Measurements from ENCODE around the gene C1QL4.
A peak's percentile ranks its signal among the peaks of the same experiment; 100 is the strongest.
"Not testable (repeated sequence)": the region's sequence is repeated elsewhere in the genome, so short reads cannot be mapped to it uniquely, and the experiment has no call there.

Gene C1QL4

GRCh38 chr12:49301760-49302159, 35.2 kb downstream of the C1QL4 start:
- no peak for DNase-seq (ENCODE audit: low spot score)

- no peak for DNase-seq (ENCODE audit: low spot score)
Observed at GRCh38 chr12:49298160-49298559, 38.8 kb downstream of the C1QL4 start.

GRCh38 chr12:49297695-49298060, 39.3 kb downstream of the C1QL4 start:
- no peak for DNase-seq (ENCODE audit: low spot score)

GRCh38 chr12:49296836-49297694, 39.9 kb downstream of the C1QL4 start:
- DNase-seq (ENCODE audit: low spot score) = peak; percentile 85

GRCh38 chr12:49296034-49296835, 40.8 kb downstream of the C1QL4 start:
- peak; percentile 84 for DNase-seq (ENCODE audit: low spot score)

GRCh38 chr12:49295082-49295936, 41.7 kb downstream of the C1QL4 start, which contains the start of gene PRPH:
Gene PRPH (plus strand): TSS chr12:49295147. CDS start chr12:49295201, 54 bp downstream.
- DNase-seq (ENCODE audit: low spot score) = peak; percentile 73

GRCh38 chr12:49294804-49295081, 42.2 kb downstream of the C1QL4 start:
- no peak for DNase-seq (ENCODE audit: low spot score)

GRCh38 chr12:49294086-49294803, 42.7 kb downstream of the C1QL4 start:
- DNase-seq (ENCODE audit: low spot score) = no peak

GRCh38 chr12:49293056-49293956, 43.7 kb downstream of the C1QL4 start:
- peak; percentile 63 for DNase-seq (ENCODE audit: low spot score)

- no peak for DNase-seq (ENCODE audit: low spot score)
Observed at GRCh38 chr12:49292729-49293055, 44.3 kb downstream of the C1QL4 start.

- no peak for DNase-seq (ENCODE audit: low spot score)
Observed at GRCh38 chr12:49288922-49289555, 47.9 kb downstream of the C1QL4 start.

GRCh38 chr12:49288412-49288853, 48.6 kb downstream of the C1QL4 start:
- DNase-seq (ENCODE audit: low spot score) = peak; percentile 78

GRCh38 chr12:49287876-49288275, 49.1 kb downstream of the C1QL4 start:
- DNase-seq (ENCODE audit: low spot score) = no peak

GRCh38 chr12:49284672-49285071, 52.3 kb downstream of the C1QL4 start:
- DNase-seq (ENCODE audit: low spot score) = no peak

GRCh38 chr12:49283541-49284429, 53.2 kb downstream of the C1QL4 start:
- DNase-seq (ENCODE audit: low spot score) = no peak

- DNase-seq (ENCODE audit: low spot score) = not testable (repeated sequence)
Observed at GRCh38 chr12:49282740-49283375, 54.1 kb downstream of the C1QL4 start.
